Measurements from ENCODE around the gene ASXL3.

Gene ASXL3

GRCh38 chr18:33641141-33641540, 63.1 kb downstream of the ASXL3 start:
- no peak for DNase-seq

GRCh38 chr18:33644494-33644893, 66.5 kb downstream of the ASXL3 start:
- in situ Hi-C loops (cut with HindIII; ENCODE audit: low pct_ligation_motif_present, low pct_unique_long_range_greater_than_20kb, low sequenced_read_pairs), result no loop called here
- no peak for DNase-seq

More at GRCh38 chr18:33641141-33641540, 63.1 kb downstream of the ASXL3 start:
- in situ Hi-C loops (cut with HindIII; ENCODE audit: low pct_ligation_motif_present, low pct_unique_long_range_greater_than_20kb, low sequenced_read_pairs), result no loop called here

GRCh38 chr18:33647365-33647764, 69.3 kb downstream of the ASXL3 start:
- in situ Hi-C loops (cut with HindIII; ENCODE audit: low pct_ligation_motif_present, low pct_unique_long_range_greater_than_20kb, low sequenced_read_pairs), result no loop called here

GRCh38 chr18:33652635-33653034, 74.6 kb downstream of the ASXL3 start:
- DNase-seq, result no peak
- in situ Hi-C loops (cut with HindIII; ENCODE audit: low pct_ligation_motif_present, low pct_unique_long_range_greater_than_20kb, low sequenced_read_pairs), result no loop called here

More at GRCh38 chr18:33647365-33647764, 69.3 kb downstream of the ASXL3 start:
- DNase-seq, result no peak

- in situ Hi-C loops (cut with HindIII; ENCODE audit: low pct_ligation_motif_present, low pct_unique_long_range_greater_than_20kb, low sequenced_read_pairs), result no loop called here
- DNase-seq, result no peak
Observed at GRCh38 chr18:33653231-33653630, 75.2 kb downstream of the ASXL3 start.

GRCh38 chr18:33656889-33657448, 79.0 kb downstream of the ASXL3 start:
- in situ Hi-C loops (cut with HindIII; ENCODE audit: low pct_ligation_motif_present, low pct_unique_long_range_greater_than_20kb, low sequenced_read_pairs), result no loop called here
- no peak for DNase-seq

- in situ Hi-C loops (cut with HindIII; ENCODE audit: low pct_ligation_motif_present, low pct_unique_long_range_greater_than_20kb, low sequenced_read_pairs), result no loop called here
- DNase-seq, result no peak
Observed at GRCh38 chr18:33660696-33661310, 82.8 kb downstream of the ASXL3 start.

GRCh38 chr18:33664241-33664874, 86.3 kb downstream of the ASXL3 start:
- DNase-seq, result no peak
- in situ Hi-C loops (cut with HindIII; ENCODE audit: low pct_ligation_motif_present, low pct_unique_long_range_greater_than_20kb, low sequenced_read_pairs), result no loop called here

- no peak for DNase-seq
- in situ Hi-C loops (cut with HindIII; ENCODE audit: low pct_ligation_motif_present, low pct_unique_long_range_greater_than_20kb, low sequenced_read_pairs), result no loop called here
Observed at GRCh38 chr18:33665187-33665586, 87.2 kb downstream of the ASXL3 start.

GRCh38 chr18:33665641-33666040, 87.6 kb downstream of the ASXL3 start:
- in situ Hi-C loops (cut with HindIII; ENCODE audit: low pct_ligation_motif_present, low pct_unique_long_range_greater_than_20kb, low sequenced_read_pairs), result no loop called here
- DNase-seq, result no peak

GRCh38 chr18:33666915-33667314, 88.9 kb downstream of the ASXL3 start:
- DNase-seq, result no peak
- in situ Hi-C loops (cut with HindIII; ENCODE audit: low pct_ligation_motif_present, low pct_unique_long_range_greater_than_20kb, low sequenced_read_pairs), result no loop called here

GRCh38 chr18:33669589-33669988, 91.6 kb downstream of the ASXL3 start:
- in situ Hi-C loops (cut with HindIII; ENCODE audit: low pct_ligation_motif_present, low pct_unique_long_range_greater_than_20kb, low sequenced_read_pairs), result no loop called here
- DNase-seq, result no peak

GRCh38 chr18:33670029-33670428, 92.0 kb downstream of the ASXL3 start:
- DNase-seq, result no peak
- in situ Hi-C loops (cut with HindIII; ENCODE audit: low pct_ligation_motif_present, low pct_unique_long_range_greater_than_20kb, low sequenced_read_pairs), result no loop called here

GRCh38 chr18:33673689-33674088, 95.7 kb downstream of the ASXL3 start:
- no peak for DNase-seq
- in situ Hi-C loops (cut with HindIII; ENCODE audit: low pct_ligation_motif_present, low pct_unique_long_range_greater_than_20kb, low sequenced_read_pairs), result no loop called here

GRCh38 chr18:33676593-33676992, 98.6 kb downstream of the ASXL3 start:
- DNase-seq, result no peak
- in situ Hi-C loops (cut with HindIII; ENCODE audit: low pct_ligation_motif_present, low pct_unique_long_range_greater_than_20kb, low sequenced_read_pairs), result no loop called here

GRCh38 chr18:33677891-33678290, 99.9 kb downstream of the ASXL3 start:
- no peak for DNase-seq
- in situ Hi-C loops (cut with HindIII; ENCODE audit: low pct_ligation_motif_present, low pct_unique_long_range_greater_than_20kb, low sequenced_read_pairs), result no loop called here

- no peak for DNase-seq
- in situ Hi-C loops (cut with HindIII; ENCODE audit: low pct_ligation_motif_present, low pct_unique_long_range_greater_than_20kb, low sequenced_read_pairs), result no loop called here
Observed at GRCh38 chr18:33682436-33682835, 104.4 kb downstream of the ASXL3 start.

- in situ Hi-C loops (cut with HindIII; ENCODE audit: low pct_ligation_motif_present, low pct_unique_long_range_greater_than_20kb, low sequenced_read_pairs), result no loop called here
- DNase-seq, result no peak
Observed at GRCh38 chr18:33694593-33694992, 116.6 kb downstream of the ASXL3 start.

GRCh38 chr18:33696332-33697162, 118.5 kb downstream of the ASXL3 start:
- no peak for DNase-seq
- in situ Hi-C loops (cut with HindIII; ENCODE audit: low pct_ligation_motif_present, low pct_unique_long_range_greater_than_20kb, low sequenced_read_pairs), result no loop called here
